ENCODE measurements around the gene RAP1GAP2. TPM values are rescaled to one million over a fixed set of nuclear protein-coding genes. Genes with fewer than 3 reads are reported as not detected.

RAP1GAP2 gene
- total RNA-seq, 1 donor from 2014 or later = 22.6 TPM

DNA sequence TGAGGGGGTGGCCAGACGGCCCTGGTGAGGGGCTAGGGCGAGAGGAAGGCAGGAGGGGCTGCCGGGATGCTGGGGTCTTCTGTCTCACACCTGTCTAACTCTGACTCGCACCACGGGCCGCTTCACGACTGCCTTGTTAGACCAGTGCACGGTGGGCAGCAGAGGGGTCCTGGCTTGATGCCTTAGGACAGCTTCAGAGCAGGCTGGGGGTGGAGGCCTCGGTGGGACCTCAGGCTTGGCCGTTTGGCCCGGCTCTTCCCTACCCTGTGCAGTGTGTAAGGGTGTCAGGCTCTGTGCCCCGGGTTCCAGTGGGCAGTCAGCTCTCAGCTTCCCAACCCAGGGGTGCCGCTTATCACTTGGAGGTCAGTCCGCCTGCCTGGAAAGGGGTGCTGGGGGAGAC is 166.5 kb downstream of the RAP1GAP2 start:
- no peak overlapping the region for H3K27ac ChIP-seq
- no peaks in the 10 kb centered on the region for H3K27me3 ChIP-seq
- intact Hi-C loops (cut with DNase I) = no loop called here
- no peaks in the 10 kb centered on the region for H3K36me3 ChIP-seq
- H3K4me1 ChIP-seq = peaks cover 13% of the 10 kb centered on the region
- H3K9me3 ChIP-seq = no peaks in the 10 kb centered on the region
- no peak for DNase-seq (ENCODE audit: extremely low spot score in 2 of 2)
- no peak for TF ChIP-seq POLR2A (IDR thresholded peaks at IDR 0.05)
- TF ChIP-seq, protein P1, sequence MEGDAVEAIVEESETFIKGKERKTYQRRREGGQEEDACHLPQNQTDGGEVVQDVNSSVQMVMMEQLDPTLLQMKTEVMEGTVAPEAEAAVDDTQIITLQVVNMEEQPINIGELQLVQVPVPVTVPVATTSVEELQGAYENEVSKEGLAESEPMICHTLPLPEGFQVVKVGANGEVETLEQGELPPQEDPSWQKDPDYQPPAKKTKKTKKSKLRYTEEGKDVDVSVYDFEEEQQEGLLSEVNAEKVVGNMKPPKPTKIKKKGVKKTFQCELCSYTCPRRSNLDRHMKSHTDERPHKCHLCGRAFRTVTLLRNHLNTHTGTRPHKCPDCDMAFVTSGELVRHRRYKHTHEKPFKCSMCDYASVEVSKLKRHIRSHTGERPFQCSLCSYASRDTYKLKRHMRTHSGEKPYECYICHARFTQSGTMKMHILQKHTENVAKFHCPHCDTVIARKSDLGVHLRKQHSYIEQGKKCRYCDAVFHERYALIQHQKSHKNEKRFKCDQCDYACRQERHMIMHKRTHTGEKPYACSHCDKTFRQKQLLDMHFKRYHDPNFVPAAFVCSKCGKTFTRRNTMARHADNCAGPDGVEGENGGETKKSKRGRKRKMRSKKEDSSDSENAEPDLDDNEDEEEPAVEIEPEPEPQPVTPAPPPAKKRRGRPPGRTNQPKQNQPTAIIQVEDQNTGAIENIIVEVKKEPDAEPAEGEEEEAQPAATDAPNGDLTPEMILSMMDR (IDR thresholded peaks at IDR 0.05) = no peak
- TF ChIP-seq POLR2AphosphoS5 (IDR thresholded peaks at IDR 0.05; ENCODE audit: insufficient read depth in 1 of 2, low read depth in 1 of 2) = no peak
- no peak overlapping the region for H3K4me3 ChIP-seq

DNA sequence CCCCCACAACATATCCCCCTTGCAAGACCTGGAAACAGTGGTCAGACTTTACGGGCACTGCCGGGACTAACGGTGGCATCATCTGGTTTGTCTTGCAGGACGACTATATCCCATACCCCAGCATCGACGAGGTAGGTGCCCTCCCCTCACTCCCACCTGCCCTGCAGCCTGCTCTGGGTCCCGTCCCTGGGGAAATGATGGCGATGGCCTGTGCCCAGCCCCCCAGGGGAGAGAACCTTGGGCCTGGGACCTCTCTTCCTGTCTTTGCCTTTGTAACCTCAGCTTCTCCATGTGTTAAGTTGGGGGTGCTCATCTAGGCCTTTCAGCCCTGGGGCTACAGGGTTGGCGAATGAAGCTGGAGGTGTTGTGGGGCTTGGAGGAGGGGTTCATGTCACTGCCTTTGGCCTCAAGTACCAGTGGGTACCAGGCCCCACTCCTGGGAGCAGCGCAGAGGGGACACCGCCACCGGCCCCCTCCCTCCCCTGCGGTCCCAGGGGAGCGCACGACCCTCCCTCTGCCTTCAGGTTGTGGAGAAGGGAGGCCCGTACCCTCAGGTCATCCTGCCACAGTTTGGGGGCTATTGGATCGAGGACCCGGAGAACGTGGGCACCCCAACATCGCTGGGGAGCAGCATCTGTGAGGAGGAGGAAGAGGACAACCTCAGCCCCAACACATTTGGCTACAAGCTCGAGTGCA is 167.2 kb downstream of the RAP1GAP2 start:
- Histone ChIP-seq H3K4me1 (peaks cover 13% of the 10 kb centered on the region), H3K36me3 (no peaks in the 10 kb centered on the region), H3K27me3 (no peaks in the 10 kb centered on the region), H3K4me3 (no peak overlapping the region), H3K9me3 (no peaks in the 10 kb centered on the region), H3K27ac (no peak overlapping the region)
- DNase-seq (ENCODE audit: extremely low spot score in 2 of 2) = no peak
- TF ChIP-seq, protein P1 (IDR thresholded peaks at IDR 0.05) = no peak
- TF ChIP-seq POLR2A (IDR thresholded peaks at IDR 0.05) = no peak
- TF ChIP-seq POLR2AphosphoS5 (IDR thresholded peaks at IDR 0.05; ENCODE audit: insufficient read depth in 1 of 2, low read depth in 1 of 2) = no peak
- intact Hi-C loops (cut with DNase I) = no loop called here

GRCh38 chr17:2964028-2964356 is 167.8 kb downstream of the RAP1GAP2 start:
- H3K4me3 ChIP-seq = no peak overlapping the region
- intact Hi-C loops (cut with DNase I) = no loop called here
- TF ChIP-seq, protein P1 (IDR thresholded peaks at IDR 0.05) = no peak
- no peak for TF ChIP-seq POLR2AphosphoS5 (IDR thresholded peaks at IDR 0.05; ENCODE audit: insufficient read depth in 1 of 2, low read depth in 1 of 2)
- TF ChIP-seq POLR2A (IDR thresholded peaks at IDR 0.05) = no peak
- no peak for DNase-seq (ENCODE audit: extremely low spot score in 2 of 2)
- H3K27ac ChIP-seq = no peak overlapping the region
- H3K9me3 ChIP-seq = no peaks in the 10 kb centered on the region
- no peaks in the 10 kb centered on the region for H3K27me3 ChIP-seq
- no peaks in the 10 kb centered on the region for H3K36me3 ChIP-seq
- peaks cover 13% of the 10 kb centered on the region for H3K4me1 ChIP-seq

GRCh38 chr17:2964370-2964769 is 168.1 kb downstream of the RAP1GAP2 start:
- H3K4me3 ChIP-seq = no peak overlapping the region
- no peaks in the 10 kb centered on the region for H3K9me3 ChIP-seq
- TF ChIP-seq POLR2AphosphoS5 (IDR thresholded peaks at IDR 0.05; ENCODE audit: insufficient read depth in 1 of 2, low read depth in 1 of 2) = no peak
- no peak for TF ChIP-seq POLR2A (IDR thresholded peaks at IDR 0.05)
- TF ChIP-seq, protein P1 (IDR thresholded peaks at IDR 0.05) = no peak
- intact Hi-C loops (cut with DNase I) = no loop called here
- no peaks in the 10 kb centered on the region for H3K27me3 ChIP-seq
- H3K27ac ChIP-seq = no peak overlapping the region
- no peaks in the 10 kb centered on the region for H3K36me3 ChIP-seq
- peaks cover 13% of the 10 kb centered on the region for H3K4me1 ChIP-seq
- DNase-seq (ENCODE audit: extremely low spot score in 2 of 2) = no peak

GRCh38 chr17:2964831-2965230 is 168.6 kb downstream of the RAP1GAP2 start:
- H3K27ac ChIP-seq = no peak overlapping the region
- H3K27me3 ChIP-seq = no peaks in the 10 kb centered on the region
- DNase-seq (ENCODE audit: extremely low spot score in 2 of 2) = no peak
- H3K4me3 ChIP-seq = no peak overlapping the region
- peaks cover 11% of the 10 kb centered on the region for H3K4me1 ChIP-seq
- intact Hi-C loops (cut with DNase I) = no loop called here
- no peaks in the 10 kb centered on the region for H3K9me3 ChIP-seq
- no peaks in the 10 kb centered on the region for H3K36me3 ChIP-seq
- no peak for TF ChIP-seq POLR2A (IDR thresholded peaks at IDR 0.05)
- TF ChIP-seq, protein P1 (IDR thresholded peaks at IDR 0.05) = no peak
- no peak for TF ChIP-seq POLR2AphosphoS5 (IDR thresholded peaks at IDR 0.05; ENCODE audit: insufficient read depth in 1 of 2, low read depth in 1 of 2)
